Right renal cortex interstitium (tissue), 3 donors: ENCODE data around the gene ANKRD11. TPM values are rescaled to one million over a fixed set of nuclear protein-coding genes. Genes with fewer than 3 reads are reported as not detected.
"Not testable (repeated sequence)": the region's sequence is repeated elsewhere in the genome, so short reads cannot be mapped to it uniquely, and the experiment has no call there.

Source experiments
- DNase-seq, 3 donors: peaks; one replicate each; pipeline ENCODE4 v3.0.0-alpha.2; 2013; ENCODE audit warnings: low read depth in 3 of 3, low spot score in 2 of 3
- polyA plus RNA-seq, 3 donors: library from polyadenylated mRNA; unstranded; fragments of 120-200 nt; gene quantifications; one replicate each; pipeline ENCODE4 v1.2.1, GENCODE V29; 2013; ENCODE audit not compliant: insufficient read length in 3 of 3

Gene ANKRD11
- polyA plus RNA-seq, 3 donors, result 84.3 to 86.5 (median 86.3) TPM

DNA sequence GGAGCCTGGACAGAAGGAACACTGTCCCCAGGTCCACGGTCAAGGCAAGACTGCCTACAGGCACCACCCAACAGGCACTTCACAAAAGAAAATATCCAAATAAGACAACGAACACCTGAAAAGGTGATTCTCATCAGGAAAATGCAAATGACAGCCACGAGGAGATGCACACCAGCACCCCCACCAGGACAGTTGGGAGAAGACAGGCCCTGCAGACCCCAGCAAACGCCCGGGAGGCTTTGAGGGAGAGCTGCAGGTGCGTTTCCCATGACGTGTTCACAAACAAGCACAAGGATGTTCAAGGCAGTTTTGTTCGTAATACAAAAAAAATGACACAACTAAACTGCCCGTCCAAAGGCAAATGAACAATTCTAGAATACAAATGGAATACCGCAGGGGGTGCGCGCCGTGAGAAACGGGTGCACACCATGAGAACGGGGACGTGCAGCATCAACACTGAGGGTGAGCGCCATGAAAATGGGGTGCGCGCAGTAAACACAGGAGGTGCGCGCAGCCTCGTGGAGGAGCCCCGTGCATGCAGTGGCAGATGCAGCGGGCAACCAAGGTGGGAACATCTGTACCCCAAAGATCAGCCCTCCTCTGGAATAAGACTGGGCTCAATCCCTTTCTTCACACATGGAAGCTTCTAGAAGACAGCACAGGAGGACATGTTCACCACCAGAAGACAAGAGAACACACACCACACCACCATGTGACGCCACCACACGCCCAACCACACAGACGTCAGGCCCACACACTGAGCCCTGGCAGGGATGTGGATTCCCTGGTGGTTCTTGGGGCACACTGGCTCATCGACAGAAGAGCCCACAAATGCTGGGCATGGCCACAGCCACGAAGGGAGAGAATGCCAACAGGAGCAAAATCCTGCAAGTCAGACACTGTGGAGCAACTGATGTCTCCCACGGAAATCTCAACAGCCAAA, 181.7 kb downstream of the ANKRD11 start:
- DNase-seq, result no peak

DNA sequence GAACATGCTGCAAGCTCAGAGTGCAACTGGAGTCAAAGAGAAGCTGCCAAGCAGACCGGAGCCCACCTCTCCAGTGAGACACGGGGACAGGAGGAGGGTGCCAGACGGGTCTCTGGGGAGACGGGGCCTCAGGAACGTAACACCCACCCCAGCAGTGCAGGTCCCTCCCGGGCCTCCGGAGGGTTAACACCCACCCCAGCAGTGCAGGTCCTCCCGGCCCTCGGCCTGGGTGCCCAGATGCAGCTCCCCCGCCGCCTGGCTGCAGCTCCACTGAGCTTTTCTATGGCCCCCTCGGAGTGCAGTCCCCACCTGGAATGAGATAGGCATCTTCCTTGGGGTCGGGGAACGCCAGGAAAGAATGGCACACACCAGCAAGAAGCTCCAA, 182.9 kb downstream of the ANKRD11 start:
- DNase-seq, result no peak

DNA sequence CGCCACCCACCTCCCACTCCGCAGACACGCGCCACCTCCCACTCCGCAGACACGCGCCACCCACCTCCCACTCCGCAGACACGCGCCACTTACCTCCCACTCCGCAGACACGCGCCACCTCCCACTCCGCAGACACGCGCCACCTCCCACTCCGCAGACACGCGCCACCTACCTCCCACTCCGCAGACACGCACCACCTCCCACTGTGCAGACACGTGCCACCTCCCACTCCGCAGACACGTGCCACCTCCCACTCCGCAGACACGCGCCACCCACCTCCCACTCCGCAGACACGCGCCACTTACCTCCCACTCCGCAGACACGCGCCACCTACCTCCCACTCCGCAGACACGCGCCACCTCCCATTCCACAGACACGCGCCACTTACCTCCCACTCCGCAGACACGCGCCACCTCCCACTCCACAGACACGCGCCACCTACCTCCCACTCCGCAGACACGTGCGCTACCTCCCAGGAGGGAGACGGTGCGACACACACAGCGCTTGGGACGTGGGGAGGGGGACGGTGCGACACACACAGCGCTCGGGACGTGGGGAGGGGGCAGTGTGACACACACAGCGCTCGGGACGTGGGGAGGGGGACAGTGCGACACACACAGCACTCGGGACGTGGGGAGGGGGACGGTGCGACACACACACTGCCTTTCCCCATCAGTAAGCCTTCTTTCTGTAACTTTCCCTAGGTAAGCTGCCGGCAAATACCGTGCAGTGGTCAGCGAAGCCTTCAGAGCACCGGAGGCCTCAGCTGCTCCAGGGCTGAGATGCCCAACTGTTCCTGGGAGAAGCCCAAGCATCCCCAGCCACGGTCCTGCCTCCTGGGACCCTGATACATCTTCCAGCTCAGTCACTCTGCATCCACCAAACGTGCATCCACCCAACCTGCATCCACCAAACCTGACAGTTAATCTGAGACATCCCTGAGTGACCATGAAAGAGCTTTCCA, 183.6 kb downstream of the ANKRD11 start:
- not testable (repeated sequence) for DNase-seq

DNA sequence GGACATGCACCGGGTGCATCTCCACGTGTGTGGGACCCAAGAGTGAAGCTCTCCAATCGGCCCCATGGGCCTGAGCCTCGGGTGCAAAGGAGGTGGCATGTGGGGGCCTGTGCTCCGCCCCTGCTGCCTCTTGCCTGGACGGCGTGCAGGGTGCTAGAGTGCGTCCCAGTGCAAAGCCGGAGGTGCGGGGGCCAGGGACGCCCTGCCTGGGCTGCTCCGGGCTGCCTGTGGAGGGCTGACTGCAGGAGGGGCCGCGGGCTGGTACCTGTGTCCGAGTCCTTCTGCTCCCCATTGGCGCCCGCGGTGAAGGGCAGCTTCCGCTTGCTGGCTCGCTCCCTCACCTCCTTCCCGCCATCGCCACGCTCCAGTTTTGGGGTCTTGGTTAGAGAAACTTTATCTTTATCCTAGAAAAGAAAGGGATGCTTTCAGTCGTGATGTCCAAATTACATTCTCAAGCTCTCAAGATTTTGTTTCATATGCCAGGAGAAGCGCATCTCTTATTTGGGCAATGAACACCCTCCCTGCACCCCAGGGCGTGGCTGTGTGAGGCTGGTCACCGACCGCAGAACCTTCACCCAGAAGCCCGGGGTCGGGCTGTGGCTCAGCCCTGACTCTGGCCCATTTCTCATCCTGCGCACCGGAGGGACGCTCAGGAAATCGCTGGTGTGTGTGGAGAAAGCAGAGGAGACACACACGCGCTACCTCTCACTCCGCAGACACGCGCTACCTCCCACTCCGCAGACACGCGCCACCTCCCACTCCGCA, 185.2 kb downstream of the ANKRD11 start:
- DNase-seq, result no peak

DNA sequence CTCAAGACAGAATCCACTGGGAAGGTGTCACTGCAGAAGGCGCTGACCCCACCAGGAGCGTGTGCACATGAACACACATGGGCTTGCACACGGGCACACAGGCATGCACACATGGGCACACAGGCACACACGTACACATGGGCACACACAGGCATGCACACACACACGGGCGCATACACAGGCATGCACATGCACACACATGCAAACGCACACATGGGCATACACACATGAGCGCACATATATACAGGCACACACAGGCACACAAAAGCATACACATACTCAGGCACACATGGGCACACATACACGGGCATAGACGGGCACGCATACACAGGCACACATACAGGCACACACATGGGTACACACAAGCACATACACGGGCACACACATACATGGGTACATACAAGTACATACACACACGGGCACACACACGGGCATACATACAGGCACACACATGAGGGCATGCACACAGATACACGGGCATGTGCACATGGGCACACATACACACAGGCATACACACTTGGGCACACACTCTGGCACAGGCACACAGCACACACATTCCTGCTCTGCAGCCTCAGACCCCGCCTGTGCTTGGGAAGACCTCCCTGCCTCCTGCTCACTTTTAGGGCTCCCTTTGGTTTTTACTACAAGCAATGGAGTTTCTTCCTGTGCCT, 186.0 kb downstream of the ANKRD11 start:
- DNase-seq, result no peak

DNA sequence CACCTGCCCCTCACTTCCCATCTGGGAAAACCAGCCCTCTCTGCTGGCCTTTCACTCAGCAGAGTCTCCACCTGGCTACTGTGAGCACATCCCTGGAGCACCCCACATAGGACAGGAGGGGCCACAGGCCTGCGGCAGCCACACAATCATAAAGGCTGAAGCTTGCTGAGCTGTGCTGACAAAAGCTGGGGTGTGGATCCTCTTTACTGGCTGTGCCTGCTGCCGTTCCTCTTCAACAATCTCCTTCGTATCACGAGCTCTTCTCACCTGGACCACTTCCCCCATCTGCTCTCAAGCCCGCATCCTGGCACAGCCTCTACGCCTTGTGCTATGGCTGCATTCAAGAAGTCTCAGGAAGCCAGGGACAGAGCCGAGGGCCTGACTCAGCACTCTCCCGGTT, 186.7 kb downstream of the ANKRD11 start:
- no peak for DNase-seq

DNA sequence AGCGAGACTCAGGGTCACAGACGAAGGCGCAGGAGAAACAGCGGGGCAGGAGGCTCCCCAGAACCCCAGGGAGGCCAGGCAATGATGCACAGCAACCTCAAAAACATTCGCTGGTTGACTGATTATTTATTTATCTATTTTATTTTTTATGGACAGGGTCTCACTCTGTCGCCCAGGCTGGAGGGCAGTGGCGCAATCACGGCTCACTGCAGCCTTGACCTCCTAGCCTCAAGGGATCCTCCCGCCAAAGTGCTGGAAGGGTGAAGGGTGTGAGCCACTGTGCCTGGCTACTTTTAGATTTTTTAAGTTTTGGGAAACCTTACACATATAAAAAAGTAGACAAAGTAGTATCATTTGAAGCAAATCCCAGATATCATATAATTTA, 189.4 kb downstream of the ANKRD11 start:
- no peak for DNase-seq

DNA sequence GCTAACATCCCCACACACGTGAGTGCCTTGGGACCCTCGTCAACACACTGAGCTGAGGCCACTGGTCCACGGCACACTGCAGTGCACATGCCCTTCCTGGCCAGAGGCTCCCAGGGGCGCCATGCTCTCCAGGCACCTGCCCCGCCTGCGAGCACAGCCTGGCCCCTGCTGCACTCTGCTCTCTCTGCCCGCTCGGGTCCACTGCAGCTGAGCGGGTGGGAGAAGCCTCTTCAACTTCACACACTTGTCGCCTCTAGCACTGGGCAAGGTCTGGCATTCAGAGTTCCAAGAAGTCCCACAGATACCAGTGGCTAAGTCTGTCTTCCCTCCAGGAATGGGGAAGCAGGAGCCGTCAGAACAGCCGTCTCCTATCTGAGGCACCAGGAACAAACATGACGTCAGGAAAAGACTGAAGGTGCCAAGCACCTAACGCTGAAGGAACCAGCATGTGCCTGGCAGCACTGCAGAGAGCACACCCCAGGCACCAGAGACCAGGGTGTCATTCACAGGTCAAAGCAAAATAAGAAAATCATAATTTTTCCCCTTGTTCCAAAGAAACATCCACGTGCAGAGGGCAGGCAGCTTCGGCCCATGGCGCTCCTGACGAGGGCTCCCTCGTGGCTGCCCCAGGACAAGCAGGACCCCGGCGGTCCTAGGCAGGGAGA, 189.9 kb downstream of the ANKRD11 start:
- no peak for DNase-seq

DNA sequence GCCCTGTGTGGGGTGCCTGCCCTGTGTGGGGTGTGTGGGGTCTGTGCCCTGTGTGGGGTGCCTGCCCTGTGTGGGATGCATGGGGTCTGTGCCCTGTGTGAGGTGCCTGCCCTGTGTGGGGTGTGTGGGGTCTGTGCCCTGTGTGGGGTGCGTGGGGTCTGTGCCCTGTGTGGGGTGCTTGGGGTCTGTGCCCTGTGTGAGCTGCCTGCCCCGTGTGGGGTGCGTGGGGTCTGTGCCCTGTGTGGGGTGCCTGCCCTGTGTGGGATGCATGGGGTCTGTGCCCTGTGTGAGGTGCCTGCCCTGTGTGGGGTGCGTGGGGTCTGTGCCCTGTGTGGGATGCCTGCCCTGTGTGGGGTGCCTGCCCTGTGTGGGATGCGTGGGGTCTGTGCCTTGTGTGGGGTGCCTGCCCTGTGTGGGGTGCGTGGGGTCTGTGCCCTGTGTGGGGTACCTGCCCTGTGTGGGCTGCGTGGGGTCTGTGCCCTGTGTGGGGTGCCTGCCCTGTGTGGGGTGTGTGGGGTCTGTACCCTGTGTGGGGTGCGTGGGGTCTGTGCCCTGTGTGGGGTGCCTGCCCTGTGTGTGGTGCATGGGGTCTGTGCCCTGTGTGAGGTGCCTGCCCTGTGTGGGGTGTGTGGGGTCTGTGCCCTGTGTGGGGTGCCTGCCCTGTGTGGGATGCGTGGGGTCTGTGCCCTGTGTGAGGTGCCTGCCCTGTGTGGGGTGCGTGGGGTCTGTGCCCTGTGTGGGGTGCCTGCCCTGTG, 190.8 kb downstream of the ANKRD11 start:
- not testable (repeated sequence) for DNase-seq

DNA sequence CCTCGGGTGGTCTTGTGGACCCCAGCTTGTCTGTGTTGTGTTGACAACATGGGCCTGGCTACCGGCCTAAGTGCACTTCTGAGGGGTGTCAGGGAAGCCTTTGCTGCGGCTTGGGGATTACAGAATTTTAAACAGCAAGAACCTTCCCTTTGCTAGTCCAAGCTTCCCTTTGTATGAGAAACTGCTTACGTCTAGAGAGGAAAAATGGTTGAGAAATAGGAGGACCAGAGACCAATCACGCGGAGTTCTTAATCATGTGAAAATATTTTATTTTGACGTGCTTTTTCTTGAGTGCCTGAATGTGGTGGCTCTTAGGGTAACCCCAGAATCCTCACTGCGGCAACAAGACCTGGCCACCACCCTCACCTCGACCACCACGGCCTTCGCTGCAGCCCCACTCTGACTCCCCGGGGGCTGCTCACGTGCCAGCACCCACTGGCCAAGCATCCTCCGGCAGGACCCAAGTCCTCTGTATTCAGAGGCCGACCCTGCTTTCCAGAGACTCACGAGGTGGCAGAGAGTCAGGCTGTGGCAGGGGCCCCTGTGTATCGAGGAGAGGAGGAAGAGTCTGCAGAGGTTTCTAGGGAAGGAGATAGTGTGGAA, 191.6 kb downstream of the ANKRD11 start:
- no peak for DNase-seq

DNA sequence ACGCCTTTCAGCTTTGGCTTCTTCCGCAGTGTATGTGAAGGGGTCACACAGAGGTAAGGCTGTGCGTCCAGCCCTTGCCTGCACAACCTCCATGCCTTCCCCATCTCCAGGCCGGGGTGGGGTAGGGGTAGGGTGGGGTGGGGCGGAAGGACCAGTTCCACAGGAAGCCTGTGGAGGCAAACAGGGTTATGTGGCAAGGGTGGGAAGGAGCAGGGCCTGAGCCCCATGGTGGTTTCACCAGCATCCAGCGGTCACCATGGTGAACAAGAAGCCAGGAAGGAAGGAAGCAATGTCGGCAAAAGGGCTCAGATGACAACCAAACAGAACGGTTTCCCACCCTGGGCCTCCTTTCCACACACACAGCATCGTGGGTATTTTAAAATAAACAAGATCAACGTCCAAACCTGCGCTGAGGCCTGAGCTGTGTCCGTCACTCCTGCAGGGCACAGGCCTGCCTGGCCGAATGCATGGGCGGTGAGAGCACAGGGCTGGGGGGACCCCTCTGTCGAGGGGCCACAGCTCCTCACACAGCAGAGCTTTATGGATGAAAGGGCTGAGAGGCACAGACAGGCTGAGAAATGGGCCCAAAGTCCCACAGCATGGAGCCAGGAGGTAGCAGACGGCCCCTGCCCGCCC, 192.3 kb downstream of the ANKRD11 start:
- no peak for DNase-seq

DNA sequence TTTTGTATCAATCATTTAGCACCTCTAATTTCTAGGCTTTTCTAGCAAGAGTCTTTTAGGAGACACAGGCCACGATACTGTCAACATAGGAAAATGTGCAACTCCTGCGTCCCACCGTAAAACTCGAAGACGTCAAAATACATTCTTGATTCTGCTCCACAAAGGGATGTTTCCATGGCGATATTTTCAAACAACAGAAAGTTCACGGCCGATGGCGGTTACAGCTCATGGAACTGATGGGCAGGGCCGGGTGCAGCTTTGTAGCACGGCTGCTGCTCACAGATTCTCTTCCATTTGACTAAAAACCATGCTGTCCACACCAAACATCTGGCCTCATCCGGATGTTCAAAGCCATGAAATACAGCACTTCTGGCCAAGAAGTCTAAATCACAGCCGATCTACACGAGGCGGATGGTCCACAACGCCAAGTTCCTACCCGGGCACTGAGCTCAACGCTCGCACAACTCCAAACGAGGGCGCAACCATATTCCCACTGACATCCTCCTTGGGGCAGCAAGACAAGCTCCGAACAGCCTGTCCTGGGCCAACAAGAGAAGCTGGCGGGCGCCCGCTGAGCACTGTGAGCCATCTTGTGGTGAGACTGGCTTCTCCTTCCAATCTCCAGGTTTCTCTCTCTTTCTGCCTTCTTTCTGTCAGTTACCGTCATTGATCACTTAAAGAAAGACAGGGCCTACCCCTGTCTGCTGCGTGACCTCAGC, 193.0 kb downstream of the ANKRD11 start:
- no peak for DNase-seq

DNA sequence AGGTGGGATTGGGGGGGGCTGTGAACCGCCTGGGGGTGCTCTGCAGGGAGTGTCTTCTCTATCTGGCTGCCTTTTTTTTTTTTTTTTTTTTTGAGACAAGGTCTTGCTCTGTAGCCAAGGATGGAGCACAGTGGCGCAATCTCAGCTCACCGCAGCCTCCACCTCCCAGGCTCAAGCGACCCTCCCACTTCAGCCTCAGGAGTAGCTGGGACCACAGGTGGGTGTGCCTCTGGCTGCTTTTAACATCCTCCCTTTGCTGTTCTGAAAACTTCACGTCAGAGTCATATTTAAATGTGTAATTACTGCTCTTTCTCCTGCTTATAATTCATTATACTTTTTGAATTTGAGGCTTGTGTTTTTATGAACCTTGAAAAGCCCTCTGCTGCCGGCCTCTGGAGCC, 194.4 kb downstream of the ANKRD11 start:
- no peak for DNase-seq

DNA sequence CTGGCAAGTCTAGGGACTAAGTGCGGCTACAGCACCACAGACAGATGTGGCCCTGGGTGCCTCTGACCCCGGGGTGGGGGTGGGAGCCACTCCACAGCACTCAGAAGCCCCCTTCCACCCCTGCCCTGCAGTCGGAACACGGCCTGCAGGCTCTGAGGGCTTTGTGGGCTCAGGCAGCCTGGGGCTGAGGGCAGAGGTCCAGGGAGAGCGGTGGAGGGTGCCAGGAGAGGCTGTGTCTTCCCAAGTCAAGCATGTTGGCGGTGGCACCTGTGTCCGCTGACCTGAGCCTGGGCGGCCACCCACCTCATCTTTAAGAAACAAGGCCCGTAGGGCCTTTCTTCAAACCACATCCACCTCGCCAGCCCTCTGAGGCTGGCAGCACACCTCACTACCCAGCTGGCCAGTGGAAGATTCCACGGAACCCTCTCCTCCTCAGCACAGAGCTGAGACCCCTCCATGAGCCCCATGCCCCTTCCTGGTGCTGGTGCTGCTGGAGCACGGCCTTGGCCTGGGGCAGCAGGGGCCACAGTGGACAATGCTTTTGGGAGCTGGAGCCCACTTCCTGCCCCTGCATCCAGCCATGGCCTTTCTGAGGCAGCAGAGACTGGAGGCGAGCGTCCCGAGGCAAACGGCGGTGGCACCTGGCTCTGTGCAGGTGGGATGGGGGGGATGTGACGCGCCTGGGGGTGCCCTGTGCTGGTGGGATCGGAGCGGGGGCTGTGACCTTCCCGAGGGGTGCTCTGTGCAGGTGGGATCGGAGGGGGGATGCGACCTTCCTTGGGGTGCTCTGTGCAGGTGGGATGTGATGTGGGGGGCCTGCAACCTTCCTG, 195.1 kb downstream of the ANKRD11 start:
- DNase-seq, result no peak

DNA sequence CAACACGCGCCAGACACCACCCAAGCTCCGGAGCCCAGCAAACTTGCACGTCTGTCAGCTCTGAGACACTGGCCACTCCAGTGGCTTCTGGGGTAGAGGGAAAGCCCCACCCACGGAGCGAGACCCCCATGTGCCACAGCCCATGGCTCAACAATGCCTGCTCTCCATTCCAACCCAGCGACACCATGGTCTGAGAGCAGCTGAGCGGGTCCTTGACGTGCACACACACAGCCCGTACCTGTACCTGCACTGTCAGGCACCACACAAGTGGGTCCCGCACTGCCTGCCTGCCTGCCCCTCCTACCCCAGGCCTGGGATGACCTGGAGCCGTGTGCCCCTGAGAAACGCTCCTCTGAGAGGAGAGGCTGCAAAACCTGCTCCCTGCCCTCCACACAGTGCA, 195.9 kb downstream of the ANKRD11 start:
- no peak for DNase-seq
